Neural progenitor cell (in vitro differentiated cells): ENCODE data around the gene CYB5D1.

Experiments used
- CTCF ChIP-seq: fragments of 200-600 bp; sonication (generic); IDR thresholded peaks from 2 replicates; pipeline ENCODE4 v1.5.1; 2017; ENCODE audit warnings: antibody characterized with exemption, mild to moderate bottlenecking
- EZH2 ChIP-seq: fragments of 200-600 bp; sonication (generic); IDR thresholded peaks from 2 replicates; pipeline ENCODE4 v1.6.1; 2017; ENCODE audit warnings: antibody characterized with exemption, mild to moderate bottlenecking, moderate library complexity

- TF ChIP-seq CTCF (no peak), EZH2 (no peak)
These were observed 27.2 kb upstream of the CYB5D1 start for GRCh38 chr17:7830616-7831015.
